WTC11 (cell line): ENCODE measurements around the gene TANC1. TPM values are rescaled to one million over a fixed set of nuclear protein-coding genes. Genes with fewer than 3 reads are reported as not detected.

ENCODE experiments used
- ATAC-seq: fragments of 200-7000 bp; cut with Tn5 transposase; 2 replicates; pipeline ENCODE4 v1.10.0; 2021; ENCODE audit warnings: mild to moderate bottlenecking, moderate library complexity
- CTCF ChIA-PET: fragments of 300-600 bp; sonication (Branson Sonifier 250); formaldehyde crosslinking; loops from one replicate; lab custom pipeline; 2021; ENCODE audit warnings: antibody characterized with exemption; lab: Charles Lee
- POLR2A ChIA-PET: fragments of 350-600 bp; sonication (Branson Sonifier 250); formaldehyde crosslinking; loops from one replicate; lab custom pipeline; 2021; ENCODE audit warnings: antibody characterized with exemption; lab: Charles Lee
- DNase-seq: peaks from one replicate; pipeline ENCODE4 v3.0.0; 2021; ENCODE audit warnings: low spot score
- H3K27ac Mint-ChIP-seq: 2 replicates; pipeline ENCODE4 v1.8.0; 2021; ENCODE audit warnings: mixed read lengths
- H3K27me3 Mint-ChIP-seq: 2 replicates; pipeline ENCODE4 v1.8.0; 2021; ENCODE audit warnings: low read depth, mild to moderate bottlenecking, moderate library complexity, mixed read lengths
- H3K36me3 Mint-ChIP-seq: 2 replicates; pipeline ENCODE4 v1.8.0; 2021; ENCODE audit warnings: mixed read lengths
- H3K4me1 Mint-ChIP-seq: 2 replicates; pipeline ENCODE4 v1.8.0; 2022; ENCODE audit warnings: mixed read lengths
- H3K4me3 Mint-ChIP-seq: 2 replicates; pipeline ENCODE4 v1.8.0; 2021; ENCODE audit warnings: mild to moderate bottlenecking, moderate library complexity, mixed read lengths
- H3K9me3 Mint-ChIP-seq: 2 replicates; pipeline ENCODE4 v1.8.0; 2021; ENCODE audit warnings: mixed read lengths
- AR ChIP-seq: fragments of 250-450 bp; sonication (Bioruptor Pico); IDR thresholded peaks from 2 replicates; pipeline ENCODE4 v1.9.0; 2021; ENCODE audit warnings: mild to moderate bottlenecking
- ATF3 ChIP-seq: sonication (generic); formaldehyde crosslinking; conservative IDR thresholded peaks from 2 replicates; pipeline ENCODE4 v1.8.1; 2022; ENCODE audit warnings: mild to moderate bottlenecking, missing genetic modification reagents
- CDX4 ChIP-seq: fragments of 250-450 bp; sonication (Bioruptor Pico); IDR thresholded peaks from 2 replicates; pipeline ENCODE4 v1.9.0; 2021; ENCODE audit warnings: moderate library complexity, mild to moderate bottlenecking, inconsistent platforms, borderline replicate concordance
- CTCF ChIP-seq: fragments of 200-600 bp; IDR thresholded peaks from 2 replicates; pipeline ENCODE4 v1.8.0; 2022; ENCODE audit warnings: antibody characterized with exemption
- ELF4 ChIP-seq: sonication (generic); formaldehyde crosslinking; IDR thresholded peaks from 2 replicates; pipeline ENCODE4 v1.8.1; 2022; ENCODE audit warnings: low read depth, mild to moderate bottlenecking, moderate library complexity, missing genetic modification reagents
- EMX1 ChIP-seq: fragments of 250-450 bp; sonication (Bioruptor Pico); IDR thresholded peaks from 2 replicates; pipeline ENCODE4 v1.8.0; 2021; ENCODE audit warnings: mild to moderate bottlenecking
- FOXJ3 ChIP-seq: sonication (generic); formaldehyde crosslinking; IDR thresholded peaks from 2 replicates; pipeline ENCODE4 v1.9.0; 2021; ENCODE audit warnings: missing genetic modification reagents, mild to moderate bottlenecking, borderline replicate concordance
- FOXP1 ChIP-seq: sonication (generic); formaldehyde crosslinking; IDR thresholded peaks from 2 replicates; pipeline ENCODE4 v1.8.0; 2022; ENCODE audit warnings: missing genetic modification reagents, mild to moderate bottlenecking, moderate library complexity, borderline replicate concordance
- MLX ChIP-seq: sonication (generic); formaldehyde crosslinking; IDR thresholded peaks from 2 replicates; pipeline ENCODE4 v1.8.1; 2023; ENCODE audit warnings: mild to moderate bottlenecking, missing genetic modification reagents, moderate library complexity
- NFYB ChIP-seq: sonication (generic); formaldehyde crosslinking; conservative IDR thresholded peaks from 2 replicates; pipeline ENCODE4 v1.8.0; 2022; ENCODE audit warnings: low read depth, missing genetic modification reagents
- STAT6 ChIP-seq: sonication (generic); formaldehyde crosslinking; conservative IDR thresholded peaks from 2 replicates; pipeline ENCODE4 v1.8.1; 2023; ENCODE audit warnings: mild to moderate bottlenecking, low read depth, missing genetic modification reagents, moderate library complexity
- ZNF219 ChIP-seq: sonication (generic); formaldehyde crosslinking; IDR thresholded peaks from 2 replicates; pipeline ENCODE4 v1.8.0; 2023; ENCODE audit warnings: missing genetic modification reagents, mild to moderate bottlenecking, borderline replicate concordance
- ZNF425 ChIP-seq: fragments of 250-450 bp; sonication (Bioruptor Pico); conservative IDR thresholded peaks from 2 replicates; pipeline ENCODE4 v1.9.0; 2021; ENCODE audit warnings: mild to moderate bottlenecking
- ZNF671 ChIP-seq: fragments of 250-450 bp; sonication (Bioruptor Pico); IDR thresholded peaks from 2 replicates; pipeline ENCODE4 v1.8.0; 2021; ENCODE audit warnings: mild to moderate bottlenecking
- ZSCAN18 ChIP-seq: fragments of 250-450 bp; sonication (Bioruptor Pico); IDR thresholded peaks from 2 replicates; pipeline ENCODE4 v2.1.2; 2022; ENCODE audit warnings: mild to moderate bottlenecking, moderate library complexity
- total RNA-seq: library from RNA; stranded (reverse); gene quantifications from 3 replicates; pipeline ENCODE4 v1.2.3, GENCODE V29; 2021

Gene TANC1
- total RNA-seq, 1 experiment from 2014 or later, result 11.6 TPM

GRCh38 chr2:159015823-159016222 lies 47.4 kb downstream of the TANC1 start:
- no peak overlapping the region for H3K27ac Mint-ChIP-seq
- DNase-seq, result no peak
- no peak for ATAC-seq
- ChIA-PET CTCF (no interaction called here), POLR2A (interaction anchor here (0.7 kb wide), 1 partner anchor 11 kb away, joined by 3 read pairs; no protein-coding TSS in a partner anchor)
- H3K9me3 Mint-ChIP-seq, result peaks cover 40% of the 10 kb centered on the region
- H3K36me3 Mint-ChIP-seq, result peaks cover 39% of the 10 kb centered on the region
- no peaks in the 10 kb centered on the region for H3K4me1 Mint-ChIP-seq
- no peak overlapping the region for H3K4me3 Mint-ChIP-seq
- peaks cover 8% of the 10 kb centered on the region for H3K27me3 Mint-ChIP-seq
- no peak for TF ChIP-seq ZNF219 (CRISPR knock-in tag)
- no peak for TF ChIP-seq AR (CRISPR knock-in tag)
- no peak for TF ChIP-seq ELF4 (CRISPR knock-in tag)
- TF ChIP-seq FOXJ3 (CRISPR knock-in tag), result no peak
- no peak for TF ChIP-seq MLX (CRISPR knock-in tag)
- no peak for TF ChIP-seq CDX4 (CRISPR knock-in tag)
- no peak for TF ChIP-seq STAT6 (CRISPR knock-in tag)
- no peak for TF ChIP-seq ATF3 (CRISPR knock-in tag)
- TF ChIP-seq EMX1, result no peak
- TF ChIP-seq FOXP1, result no peak
- TF ChIP-seq ZNF671 (CRISPR knock-in tag), result no peak
- TF ChIP-seq ZSCAN18 (CRISPR knock-in tag), result no peak
- TF ChIP-seq NFYB (CRISPR knock-in tag), result no peak
- no peak for TF ChIP-seq ZNF425 (CRISPR knock-in tag)
- no peak for TF ChIP-seq CTCF
